SK-N-SH (cell line): ENCODE measurements around the gene LDLRAD1. TPM values are rescaled to one million over a fixed set of nuclear protein-coding genes. Genes with fewer than 3 reads are reported as not detected.

ENCODE experiments used
- CTCF ChIA-PET: fragments of 300-600, 350-600 bp; formaldehyde crosslinking; extraction: SDS; loops from one replicate; lab custom pipeline; 2021; lab: Yijun Ruan, JAX
- POLR2A ChIA-PET: fragments of 350-600 bp; sonication (Branson Sonifier 250); formaldehyde crosslinking; extraction: SDS; loops from one replicate; lab custom pipeline; 2020; ENCODE audit warnings: antibody characterized with exemption, inconsistent platforms; lab: Yijun Ruan, JAX
- DNase-seq: peaks from one replicate; pipeline ENCODE4 v3.0.0; 2012
- H2AFZ ChIP-seq: fragments of 200-600 bp; sonication (generic); 2 replicates; pipeline ENCODE4 v1.8.1; 2016; ENCODE audit warnings: antibody characterized with exemption, mild to moderate bottlenecking, low read depth
- H3F3A ChIP-seq: fragments of 200-600 bp; sonication (generic); replicated peaks from 2 replicates; pipeline ENCODE3; 2016; ENCODE audit warnings: antibody characterized with exemption, mild to moderate bottlenecking; ENCODE audit not compliant: insufficient read depth
- H3K27ac ChIP-seq, 2 experiments: fragments of 200-500 bp in 1 of 2; fragments of 200-600 bp in 1 of 2; sonication (Bioruptor generic) in 1 of 2; sonication (generic), shearing (Covaris generic) in 1 of 2; 2 replicates each; pipeline versions ENCODE4 v1.5.1 to v1.6.1; 2014 to 2016; ENCODE audit warnings: low read depth in 2 of 2, inconsistent platforms in 1 of 2, low read length in 1 of 2, mild to moderate bottlenecking in 1 of 2, mixed read lengths in 1 of 2
- H3K27me3 ChIP-seq: fragments of 200-600 bp; sonication (generic), shearing (Covaris generic); 2 replicates; pipeline ENCODE4 v1.6.1; 2016; ENCODE audit warnings: mixed run types; ENCODE audit not compliant: insufficient read depth
- H3K36me3 ChIP-seq, 2 experiments: fragments of 200-500 bp in 1 of 2; fragments of 200-600 bp in 1 of 2; sonication (Bioruptor generic) in 1 of 2; sonication (generic) in 1 of 2; replicated peaks in 1 of 2; 2 replicates each; pipeline versions ENCODE3 to v1.5.1; 2014 to 2016; ENCODE audit warnings: low read length in 1 of 2, mild to moderate bottlenecking in 1 of 2; ENCODE audit not compliant: insufficient read depth in 2 of 2, control insufficient read depth in 1 of 2
- H3K4me1 ChIP-seq, 2 experiments: fragments of 200-500 bp in 1 of 2; fragments of 200-600 bp in 1 of 2; sonication (Bioruptor generic) in 1 of 2; sonication (generic), shearing (Covaris generic) in 1 of 2; 2 replicates each; pipeline versions ENCODE4 v1.5.1 to v1.6.1; 2014 to 2016; ENCODE audit warnings: low read depth in 1 of 2, low read length in 1 of 2, mixed run types in 1 of 2; ENCODE audit not compliant: insufficient read depth in 2 of 2, control insufficient read depth in 1 of 2
- H3K4me2 ChIP-seq: fragments of 200-600 bp; sonication (generic), shearing (Covaris generic); 2 replicates; pipeline ENCODE4 v1.6.1; 2017; ENCODE audit warnings: mixed run types
- H3K4me3 ChIP-seq, 2 experiments: fragments of 200-500 bp in 1 of 2; fragments of 200-600 bp in 1 of 2; sonication (Bioruptor generic) in 1 of 2; sonication (generic), shearing (Covaris generic) in 1 of 2; 2 replicates each; pipeline versions ENCODE4 v1.5.1 to v1.8.1; 2014 to 2016; ENCODE audit warnings: low read depth in 2 of 2, inconsistent platforms in 1 of 2, low read length in 1 of 2, mild to moderate bottlenecking in 1 of 2, mixed read lengths in 1 of 2, moderate library complexity in 1 of 2
- H3K79me2 ChIP-seq: fragments of 200-600 bp; sonication (generic); 2 replicates; pipeline ENCODE4 v1.8.1; 2017; ENCODE audit warnings: mild to moderate bottlenecking; ENCODE audit not compliant: insufficient read depth
- H3K9ac ChIP-seq: fragments of 200-600 bp; sonication (generic); 2 replicates; pipeline ENCODE4 v1.6.1; 2017; ENCODE audit warnings: mixed run types
- H3K9me2 ChIP-seq: fragments of 200-600 bp; sonication (generic); 2 replicates; pipeline ENCODE4 v1.6.1; 2017; ENCODE audit warnings: mixed run types
- H3K9me3 ChIP-seq: fragments of 200-600 bp; sonication (generic); 2 replicates; pipeline ENCODE4 v1.6.1; 2017; ENCODE audit warnings: mixed run types, mild to moderate bottlenecking, moderate library complexity
- H4K20me1 ChIP-seq: fragments of 200-600 bp; sonication (generic); 2 replicates; pipeline ENCODE4 v1.6.1; 2017; ENCODE audit warnings: mild to moderate bottlenecking, mixed run types; ENCODE audit not compliant: insufficient read depth
- CHD2 ChIP-seq: fragments of 150-350 bp; IDR thresholded peaks from 2 replicates; pipeline ENCODE4 v1.6.1; 2018; ENCODE audit warnings: low read length; ENCODE audit not compliant: partially characterized antibody
- ELF1 ChIP-seq: IDR thresholded peaks from 2 replicates; pipeline ENCODE4 v1.4.0; 2012
- EP300 ChIP-seq, 2 experiments: IDR thresholded peaks; 2 replicates each; pipeline versions ENCODE4 v1.4.0 to v1.6.1; 2012; ENCODE audit warnings: borderline replicate concordance in 1 of 2, low read depth in 1 of 2, low read length in 1 of 2
- EZH2phosphoT487 ChIP-seq: fragments of 200-600 bp; sonication (generic); IDR thresholded peaks from 2 replicates; pipeline ENCODE4 v1.6.1; 2017; ENCODE audit warnings: low read depth, mixed run types, mild to moderate bottlenecking, antibody characterized with exemption, moderate library complexity, borderline replicate concordance
- FOXJ3 ChIP-seq: sonication (generic); formaldehyde crosslinking; IDR thresholded peaks from 2 replicates; pipeline ENCODE4 v1.5.1; 2020; ENCODE audit warnings: mild to moderate bottlenecking, missing genetic modification reagents
- MEF2A ChIP-seq: IDR thresholded peaks from 2 replicates; pipeline ENCODE4 v1.4.0; 2012; ENCODE audit warnings: low read depth, borderline replicate concordance
- MXI1 ChIP-seq: IDR thresholded peaks from 2 replicates; pipeline ENCODE4 v1.6.1; 2012; ENCODE audit warnings: mild to moderate bottlenecking, low read depth, low read length, improper control_type of control experiment
- NFIC ChIP-seq: IDR thresholded peaks from 2 replicates; pipeline ENCODE4 v1.4.0; 2012; ENCODE audit warnings: borderline replicate concordance
- NRF1 ChIP-seq: IDR thresholded peaks from 2 replicates; pipeline ENCODE4 v1.6.1; 2012; ENCODE audit warnings: low read depth, mild to moderate bottlenecking, low read length
- POLR2AphosphoS5 ChIP-seq: IDR thresholded peaks from 2 replicates; pipeline ENCODE4 v1.6.1; 2012; ENCODE audit warnings: low read depth, low read length
- RFX5 ChIP-seq: IDR thresholded peaks from 2 replicates; pipeline ENCODE4 v1.6.1; 2012; ENCODE audit warnings: mild to moderate bottlenecking, improper control_type of control experiment, low read length
- RXRA ChIP-seq: IDR thresholded peaks from 2 replicates; pipeline ENCODE4 v1.4.0; 2012; ENCODE audit warnings: low read depth, mild to moderate bottlenecking, borderline replicate concordance
- SIN3A ChIP-seq: IDR thresholded peaks from 2 replicates; pipeline ENCODE4 v1.6.1; 2012; ENCODE audit warnings: low read depth, mild to moderate bottlenecking, low read length, moderate library complexity, borderline replicate concordance
- SMC3 ChIP-seq: IDR thresholded peaks from 2 replicates; pipeline ENCODE4 v1.6.1; 2012; ENCODE audit warnings: low read depth, low read length, improper control_type of control experiment
- TAF1 ChIP-seq: IDR thresholded peaks from 2 replicates; pipeline ENCODE4 v1.6.1; 2012; ENCODE audit warnings: low read depth, mild to moderate bottlenecking, low read length, moderate library complexity, borderline replicate concordance
- TCF12 ChIP-seq: IDR thresholded peaks from 2 replicates; pipeline ENCODE4 v1.4.0; 2012
- WGBS: methylation state at CpG from one replicate; pipeline ENCODE4 v1.1.6; 2017; ENCODE audit warnings: low lambda C conversion rate; 5-methylcytosine and 5-hydroxymethylcytosine counted together
- polyA plus RNA-seq, 3 experiments: library from polyadenylated mRNA; depleted of rRNA; stranded (reverse); fragments of >200 nt; gene quantifications; 2 replicates each; pipeline ENCODE4 v1.2.3, GENCODE V29; 2012
- TF ChIP-seq, protein P1 (sequence below): fragments of 150-350 bp; IDR thresholded peaks from 2 replicates; pipeline ENCODE4 v1.6.1; 2016; ENCODE audit warnings: mild to moderate bottlenecking, low read depth, low read length
- TF ChIP-seq, protein P2 (sequence below): IDR thresholded peaks from 2 replicates; pipeline ENCODE4 v1.4.0; 2012; ENCODE audit warnings: low read depth, borderline replicate concordance
- TF ChIP-seq, protein P3 (sequence below): IDR thresholded peaks from 2 replicates; pipeline ENCODE4 v1.6.1; 2012; ENCODE audit warnings: mild to moderate bottlenecking, low read depth, low read length, moderate library complexity

Gene LDLRAD1
- polyA plus RNA-seq, 1 of the 3 experiments (the other 2 are of a cell fraction) = not detected

DNA sequence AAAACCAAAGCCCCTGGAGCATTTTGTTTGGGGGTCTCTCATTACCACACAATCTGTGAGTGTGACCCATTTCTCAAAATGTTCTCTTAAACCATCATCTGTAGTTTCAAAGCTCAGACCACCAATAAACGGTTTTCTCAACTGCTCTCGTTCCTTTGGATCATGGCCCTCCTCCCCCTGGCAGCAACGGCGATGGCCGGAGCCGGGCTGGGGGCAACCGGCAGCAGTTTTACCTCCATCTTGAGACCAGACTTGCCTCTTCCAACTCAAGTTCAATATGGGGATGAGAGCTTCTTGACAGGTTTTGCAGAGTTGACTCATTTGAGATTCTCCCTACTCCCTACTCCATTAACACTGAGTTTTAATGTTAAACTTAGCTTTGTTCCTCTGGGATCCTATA, 42.1 kb downstream of the LDLRAD1 start:
- Histone ChIP-seq H3K9ac (no peak overlapping the region), H3K4me1 (no peaks in the 10 kb centered on the region), H3K4me3 (no peak overlapping the region), H3K9me3 (no peaks in the 10 kb centered on the region), H2AFZ (no peak overlapping the region), H3K27ac (no peak overlapping the region), H3K4me2 (no peak overlapping the region), H4K20me1 (no peaks in the 10 kb centered on the region), H3K36me3 (peaks cover under 1 to 14% of the 10 kb centered on the region in 2 experiments), H3K79me2 (no peaks in the 10 kb centered on the region), H3K27me3 (no peaks in the 10 kb centered on the region), H3F3A (peaks cover 1% of the 10 kb centered on the region), H3K9me2 (no peaks in the 10 kb centered on the region)
- TF ChIP-seq RFX5 (no peak), NFIC (no peak), MEF2A (no peak), EP300 (IDR thresholded peaks at IDR 0.05; ENCODE audit: borderline replicate concordance in 1 of 2, low read depth in 1 of 2, low read length in 1 of 2) (no peak)
- ChIA-PET CTCF (interaction anchor here (1.4 to 9.7 kb wide), 2 partner anchors 16 to 27 kb away, joined by 3 to 47 read pairs; no protein-coding TSS in a partner anchor), POLR2A (no interaction called here)
- 94% methylated on average over 7 of the region's 7 CpGs for WGBS
- no peak for DNase-seq

DNA sequence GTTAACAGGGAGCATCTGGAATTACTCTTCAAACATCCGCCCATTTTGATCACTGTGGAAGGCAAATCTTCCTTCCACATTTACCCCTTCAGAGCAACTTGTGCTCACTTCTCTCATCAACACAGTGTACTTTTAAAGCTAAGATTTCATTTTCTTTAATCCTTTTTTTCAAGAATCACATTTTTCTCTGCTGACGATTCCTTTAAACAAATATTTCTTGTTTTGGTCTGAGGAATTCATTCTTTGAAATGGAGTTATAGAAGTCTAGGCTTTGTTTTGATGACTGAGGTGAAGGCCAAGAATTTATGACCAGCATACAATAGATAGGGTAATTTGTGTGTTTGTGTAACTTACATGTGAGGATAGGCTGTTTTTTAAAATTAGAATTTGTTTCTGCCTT, 46.3 kb downstream of the LDLRAD1 start:
- Histone ChIP-seq H3K9me3 (no peaks in the 10 kb centered on the region), H2AFZ (no peak overlapping the region), H3K36me3 (peaks cover 28 to 44% of the 10 kb centered on the region in 2 experiments), H3F3A (peaks cover 11% of the 10 kb centered on the region), H3K27me3 (no peaks in the 10 kb centered on the region)
- no peak for DNase-seq
- CTCF ChIA-PET = interaction anchor here (1.0 to 9.7 kb wide), 2 partner anchors 12 to 93 kb away, joined by 3 to 47 read pairs; no protein-coding TSS in a partner anchor
- TF ChIP-seq SIN3A (no peak), FOXJ3 (no peak), MXI1 (no peak), SMC3 (no peak), CHD2 (no peak), RXRA (no peak), ELF1 (no peak), TCF12 (no peak), TAF1 (no peak), NRF1 (no peak), EZH2phosphoT487 (no peak), POLR2AphosphoS5 (no peak)
- TF ChIP-seq, protein P1, sequence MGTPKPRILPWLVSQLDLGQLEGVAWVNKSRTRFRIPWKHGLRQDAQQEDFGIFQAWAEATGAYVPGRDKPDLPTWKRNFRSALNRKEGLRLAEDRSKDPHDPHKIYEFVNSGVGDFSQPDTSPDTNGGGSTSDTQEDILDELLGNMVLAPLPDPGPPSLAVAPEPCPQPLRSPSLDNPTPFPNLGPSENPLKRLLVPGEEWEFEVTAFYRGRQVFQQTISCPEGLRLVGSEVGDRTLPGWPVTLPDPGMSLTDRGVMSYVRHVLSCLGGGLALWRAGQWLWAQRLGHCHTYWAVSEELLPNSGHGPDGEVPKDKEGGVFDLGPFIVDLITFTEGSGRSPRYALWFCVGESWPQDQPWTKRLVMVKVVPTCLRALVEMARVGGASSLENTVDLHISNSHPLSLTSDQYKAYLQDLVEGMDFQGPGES = no peak
- TF ChIP-seq, protein P2, sequence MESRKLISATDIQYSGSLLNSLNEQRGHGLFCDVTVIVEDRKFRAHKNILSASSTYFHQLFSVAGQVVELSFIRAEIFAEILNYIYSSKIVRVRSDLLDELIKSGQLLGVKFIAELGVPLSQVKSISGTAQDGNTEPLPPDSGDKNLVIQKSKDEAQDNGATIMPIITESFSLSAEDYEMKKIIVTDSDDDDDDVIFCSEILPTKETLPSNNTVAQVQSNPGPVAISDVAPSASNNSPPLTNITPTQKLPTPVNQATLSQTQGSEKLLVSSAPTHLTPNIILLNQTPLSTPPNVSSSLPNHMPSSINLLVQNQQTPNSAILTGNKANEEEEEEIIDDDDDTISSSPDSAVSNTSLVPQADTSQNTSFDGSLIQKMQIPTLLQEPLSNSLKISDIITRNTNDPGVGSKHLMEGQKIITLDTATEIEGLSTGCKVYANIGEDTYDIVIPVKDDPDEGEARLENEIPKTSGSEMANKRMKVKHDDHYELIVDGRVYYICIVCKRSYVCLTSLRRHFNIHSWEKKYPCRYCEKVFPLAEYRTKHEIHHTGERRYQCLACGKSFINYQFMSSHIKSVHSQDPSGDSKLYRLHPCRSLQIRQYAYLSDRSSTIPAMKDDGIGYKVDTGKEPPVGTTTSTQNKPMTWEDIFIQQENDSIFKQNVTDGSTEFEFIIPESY = no peak
- TF ChIP-seq, protein P3, sequence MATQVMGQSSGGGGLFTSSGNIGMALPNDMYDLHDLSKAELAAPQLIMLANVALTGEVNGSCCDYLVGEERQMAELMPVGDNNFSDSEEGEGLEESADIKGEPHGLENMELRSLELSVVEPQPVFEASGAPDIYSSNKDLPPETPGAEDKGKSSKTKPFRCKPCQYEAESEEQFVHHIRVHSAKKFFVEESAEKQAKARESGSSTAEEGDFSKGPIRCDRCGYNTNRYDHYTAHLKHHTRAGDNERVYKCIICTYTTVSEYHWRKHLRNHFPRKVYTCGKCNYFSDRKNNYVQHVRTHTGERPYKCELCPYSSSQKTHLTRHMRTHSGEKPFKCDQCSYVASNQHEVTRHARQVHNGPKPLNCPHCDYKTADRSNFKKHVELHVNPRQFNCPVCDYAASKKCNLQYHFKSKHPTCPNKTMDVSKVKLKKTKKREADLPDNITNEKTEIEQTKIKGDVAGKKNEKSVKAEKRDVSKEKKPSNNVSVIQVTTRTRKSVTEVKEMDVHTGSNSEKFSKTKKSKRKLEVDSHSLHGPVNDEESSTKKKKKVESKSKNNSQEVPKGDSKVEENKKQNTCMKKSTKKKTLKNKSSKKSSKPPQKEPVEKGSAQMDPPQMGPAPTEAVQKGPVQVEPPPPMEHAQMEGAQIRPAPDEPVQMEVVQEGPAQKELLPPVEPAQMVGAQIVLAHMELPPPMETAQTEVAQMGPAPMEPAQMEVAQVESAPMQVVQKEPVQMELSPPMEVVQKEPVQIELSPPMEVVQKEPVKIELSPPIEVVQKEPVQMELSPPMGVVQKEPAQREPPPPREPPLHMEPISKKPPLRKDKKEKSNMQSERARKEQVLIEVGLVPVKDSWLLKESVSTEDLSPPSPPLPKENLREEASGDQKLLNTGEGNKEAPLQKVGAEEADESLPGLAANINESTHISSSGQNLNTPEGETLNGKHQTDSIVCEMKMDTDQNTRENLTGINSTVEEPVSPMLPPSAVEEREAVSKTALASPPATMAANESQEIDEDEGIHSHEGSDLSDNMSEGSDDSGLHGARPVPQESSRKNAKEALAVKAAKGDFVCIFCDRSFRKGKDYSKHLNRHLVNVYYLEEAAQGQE = no peak
- TF ChIP-seq, all 33 proteins: peak for 0
- H3K9me2 ChIP-seq = no peaks in the 10 kb centered on the region
- H4K20me1 ChIP-seq = no peaks in the 10 kb centered on the region
- H3K27ac ChIP-seq = no peak overlapping the region
- 92% methylated on average over 2 of the region's 2 CpGs for WGBS
- no peak overlapping the region for H3K9ac ChIP-seq
- H3K4me2 ChIP-seq = no peak overlapping the region
- no peaks in the 10 kb centered on the region for H3K4me1 ChIP-seq
- no peaks in the 10 kb centered on the region for H3K79me2 ChIP-seq
- POLR2A ChIA-PET = no interaction called here
- H3K4me3 ChIP-seq = no peak overlapping the region
